Type B pancreatic cell (in vitro differentiated cells): ENCODE results near the gene TEKT5. TPM values are rescaled to one million over a fixed set of nuclear protein-coding genes. Genes with fewer than 3 reads are reported as not detected.

Source experiments
- DNase-seq: peaks from one replicate; pipeline ENCODE4 v3.0.0; 2021; ENCODE audit warnings: mixed read lengths; ENCODE audit not compliant: unreplicated experiment; ENCODE audit errors: extremely low spot score
- H3K27ac Mint-ChIP-seq: 2 replicates; pipeline ENCODE4 v1.8.0; 2021; ENCODE audit warnings: mild to moderate bottlenecking, mixed read lengths
- H3K27me3 Mint-ChIP-seq: 2 replicates; pipeline ENCODE4 v1.8.0; 2021; ENCODE audit warnings: mixed read lengths
- H3K36me3 Mint-ChIP-seq: 2 replicates; pipeline ENCODE4 v1.8.0; 2021; ENCODE audit warnings: mixed read lengths
- H3K4me1 Mint-ChIP-seq: one replicate; pipeline ENCODE4 v1.8.0; 2021; ENCODE audit warnings: mixed read lengths; ENCODE audit not compliant: unreplicated experiment
- H3K4me3 Mint-ChIP-seq: 2 replicates; pipeline ENCODE4 v1.8.0; 2021; ENCODE audit warnings: mild to moderate bottlenecking, mixed read lengths
- H3K9me3 Mint-ChIP-seq: 2 replicates; pipeline ENCODE4 v1.8.0; 2021; ENCODE audit warnings: mixed read lengths
- total RNA-seq: library from RNA; stranded (reverse); gene quantifications from 2 replicates; pipeline ENCODE4 v1.2.1, GENCODE V29; 2021; ENCODE audit warnings: low replicate concordance
- TF ChIP-seq, protein P1 (sequence below): fragments of 200-600 bp; sonication (generic); conservative IDR thresholded peaks from 2 replicates; pipeline ENCODE4 v1.5.0; 2021; ENCODE audit warnings: antibody characterized with exemption, mild to moderate bottlenecking

The TEKT5 gene
- total RNA-seq, 1 donor from 2014 or later: 0.41 TPM

GRCh38 chr16:10584981-10585438, 109.7 kb downstream of the TEKT5 start:
- H3K4me3 Mint-ChIP-seq: no peak overlapping the region
- peaks cover 15% of the 10 kb centered on the region for H3K27me3 Mint-ChIP-seq
- H3K36me3 Mint-ChIP-seq: no peaks in the 10 kb centered on the region
- DNase-seq: no peak
- no peak overlapping the region for H3K27ac Mint-ChIP-seq
- no peaks in the 10 kb centered on the region for H3K9me3 Mint-ChIP-seq
- TF ChIP-seq, protein P1, sequence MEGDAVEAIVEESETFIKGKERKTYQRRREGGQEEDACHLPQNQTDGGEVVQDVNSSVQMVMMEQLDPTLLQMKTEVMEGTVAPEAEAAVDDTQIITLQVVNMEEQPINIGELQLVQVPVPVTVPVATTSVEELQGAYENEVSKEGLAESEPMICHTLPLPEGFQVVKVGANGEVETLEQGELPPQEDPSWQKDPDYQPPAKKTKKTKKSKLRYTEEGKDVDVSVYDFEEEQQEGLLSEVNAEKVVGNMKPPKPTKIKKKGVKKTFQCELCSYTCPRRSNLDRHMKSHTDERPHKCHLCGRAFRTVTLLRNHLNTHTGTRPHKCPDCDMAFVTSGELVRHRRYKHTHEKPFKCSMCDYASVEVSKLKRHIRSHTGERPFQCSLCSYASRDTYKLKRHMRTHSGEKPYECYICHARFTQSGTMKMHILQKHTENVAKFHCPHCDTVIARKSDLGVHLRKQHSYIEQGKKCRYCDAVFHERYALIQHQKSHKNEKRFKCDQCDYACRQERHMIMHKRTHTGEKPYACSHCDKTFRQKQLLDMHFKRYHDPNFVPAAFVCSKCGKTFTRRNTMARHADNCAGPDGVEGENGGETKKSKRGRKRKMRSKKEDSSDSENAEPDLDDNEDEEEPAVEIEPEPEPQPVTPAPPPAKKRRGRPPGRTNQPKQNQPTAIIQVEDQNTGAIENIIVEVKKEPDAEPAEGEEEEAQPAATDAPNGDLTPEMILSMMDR: no peak
- H3K4me1 Mint-ChIP-seq: peaks cover 5% of the 10 kb centered on the region

GRCh38 chr16:10583269-10583668, 111.5 kb downstream of the TEKT5 start:
- H3K4me1 Mint-ChIP-seq: peaks cover 16% of the 10 kb centered on the region
- no peak for DNase-seq
- peaks cover 9% of the 10 kb centered on the region for H3K27me3 Mint-ChIP-seq
- no peaks in the 10 kb centered on the region for H3K36me3 Mint-ChIP-seq
- TF ChIP-seq, protein P1: no peak
- H3K27ac Mint-ChIP-seq: no peak overlapping the region
- H3K9me3 Mint-ChIP-seq: no peaks in the 10 kb centered on the region
- H3K4me3 Mint-ChIP-seq: peak overlapping the region; percentile 42

DNA sequence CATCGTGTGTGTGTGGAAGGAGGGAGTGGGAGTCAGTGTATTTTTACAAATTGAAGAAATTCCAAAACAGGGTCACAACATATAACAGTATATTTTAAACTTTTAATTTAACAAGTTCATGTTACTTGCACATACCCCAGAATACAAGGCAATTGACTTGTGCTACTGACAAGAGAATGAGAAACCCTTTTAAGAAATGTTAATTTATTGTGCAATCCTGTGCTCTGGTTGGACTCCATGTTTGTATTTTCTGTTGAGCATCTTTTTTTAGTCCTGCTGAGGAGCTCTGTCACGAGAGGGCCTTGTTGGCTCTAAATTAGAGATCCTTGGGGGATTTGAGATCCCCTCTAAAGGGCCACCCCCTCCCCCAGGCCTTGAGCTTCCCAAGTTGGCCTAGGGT, 113.2 kb downstream of the TEKT5 start:
- Mint-ChIP-seq H3K27ac (peak overlapping the region; percentile 75), H3K4me1 (peaks cover 32% of the 10 kb centered on the region), H3K4me3 (peak overlapping the region; percentile 92), H3K9me3 (no peaks in the 10 kb centered on the region), H3K36me3 (no peaks in the 10 kb centered on the region), H3K27me3 (peaks cover 5% of the 10 kb centered on the region)
- DNase-seq: no peak
- TF ChIP-seq, protein P1: no peak

DNA sequence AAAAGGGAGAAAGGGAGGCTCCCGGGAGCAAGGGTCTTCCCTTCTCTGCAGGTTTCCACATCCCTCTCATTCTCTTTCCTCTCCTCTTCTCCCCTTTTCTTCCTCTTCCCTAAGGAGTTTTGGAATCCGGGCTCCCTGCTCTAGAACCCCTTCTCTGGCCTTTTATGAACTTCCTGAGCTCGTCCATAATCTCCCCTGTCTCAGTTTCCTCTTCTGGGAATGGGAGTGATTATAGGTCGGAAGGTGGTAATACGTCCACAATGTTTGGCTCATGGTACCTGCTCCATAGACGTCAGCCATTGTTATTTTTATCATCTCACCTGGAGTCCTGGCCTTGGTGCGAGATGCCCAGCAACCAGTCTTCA, 113.9 kb downstream of the TEKT5 start:
- TF ChIP-seq, protein P1: no peak
- peaks cover 5% of the 10 kb centered on the region for H3K27me3 Mint-ChIP-seq
- H3K9me3 Mint-ChIP-seq: no peaks in the 10 kb centered on the region
- H3K27ac Mint-ChIP-seq: peak overlapping the region; percentile 75
- no peaks in the 10 kb centered on the region for H3K36me3 Mint-ChIP-seq
- no peak for DNase-seq
- peak overlapping the region; percentile 92 for H3K4me3 Mint-ChIP-seq
- H3K4me1 Mint-ChIP-seq: peaks cover 39% of the 10 kb centered on the region

DNA sequence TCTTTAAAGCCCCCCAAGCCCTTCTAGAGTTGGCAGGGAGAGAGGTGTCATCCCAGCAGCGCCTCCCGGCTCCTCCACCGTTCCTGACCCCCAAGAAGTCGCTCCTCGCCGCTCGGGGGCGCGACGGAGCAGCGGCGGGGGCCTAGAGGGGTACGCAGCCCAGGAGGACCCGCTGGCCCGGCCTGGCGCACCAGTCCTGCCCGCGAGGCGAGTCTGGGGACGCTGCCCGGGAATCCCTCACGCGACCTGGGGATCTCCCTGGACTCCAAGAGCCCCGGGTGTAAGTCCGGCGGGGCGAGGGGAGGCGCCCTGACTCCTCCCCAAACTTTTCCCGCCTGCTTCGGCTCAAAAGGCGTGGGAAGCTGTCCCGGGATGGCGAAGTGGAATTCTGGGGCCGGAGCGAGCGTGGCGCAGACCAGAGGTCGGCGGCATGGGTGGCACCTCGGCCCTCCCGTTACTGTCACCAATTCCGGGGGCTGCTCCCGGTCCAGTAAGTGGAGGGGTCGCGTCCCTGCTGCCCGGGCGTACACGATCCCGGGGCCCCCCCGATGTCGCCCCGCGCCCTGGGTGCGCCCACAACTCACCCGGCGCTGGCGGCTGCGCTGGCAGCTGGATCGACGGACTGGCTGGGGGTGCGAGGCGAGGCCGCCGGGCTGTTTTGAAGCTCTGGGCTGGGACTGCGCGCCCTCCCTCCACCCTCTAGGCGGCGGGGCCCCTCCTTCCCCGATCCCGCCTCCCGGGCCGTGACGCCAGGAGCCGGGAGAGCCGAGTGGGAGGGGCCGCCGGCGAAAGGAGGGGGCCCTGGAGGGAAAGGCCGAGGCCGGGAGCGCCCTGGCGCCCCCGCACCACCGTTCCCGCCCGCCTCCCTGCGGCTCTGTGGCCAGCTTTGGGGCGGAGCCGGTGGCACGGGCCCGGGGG, 114.5 kb downstream of the TEKT5 start, which contains the start of gene EMP2:
EMP2 (minus strand) TSS at position 634 of the 918 bp plus-strand sequence. CDS start 32,981 bp downstream, outside the sequence.
- peak; percentile 79 for DNase-seq
- Mint-ChIP-seq H3K36me3 (no peaks in the 10 kb centered on the region), H3K27ac (peak within 1 kb of the TSS; percentile 75), H3K9me3 (no peaks in the 10 kb centered on the region), H3K4me3 (peak within 1 kb of the TSS; percentile 92), H3K4me1 (peaks cover 44% of the 10 kb centered on the region), H3K27me3 (peaks cover 5% of the 10 kb centered on the region)
- TF ChIP-seq, protein P1: peak; percentile 60
